ENCODE results near the gene CD44.

The CD44 gene

GRCh38 chr11:35185696-35186095 lies 46.7 kb downstream of the CD44 start:
- TF ChIP-seq CTCF (IDR thresholded peaks at IDR 0.05; ENCODE audit: insufficient read depth, low read length, poor library complexity, severe bottlenecking): no peak

GRCh38 chr11:35187996-35188395 lies 49.0 kb downstream of the CD44 start:
- TF ChIP-seq CTCF (IDR thresholded peaks at IDR 0.05; ENCODE audit: insufficient read depth, low read length, poor library complexity, severe bottlenecking): no peak
- Histone ChIP-seq H3K27me3 (replicated peaks; ENCODE audit: control insufficient read depth, insufficient read depth, low read length) (no peaks in the 10 kb centered on the region), H3K4me3 (replicated peaks; ENCODE audit: low read depth, low read length) (no peak overlapping the region), H3K36me3 (ENCODE audit: control insufficient read depth, insufficient read depth, low read length) (peaks cover 21% of the 10 kb centered on the region)
- no peak for DNase-seq (ENCODE audit: extremely low read depth, insufficient read length)

More at GRCh38 chr11:35185696-35186095, 46.7 kb downstream of the CD44 start:
- Histone ChIP-seq H3K36me3 (ENCODE audit: control insufficient read depth, insufficient read depth, low read length) (peaks cover 20% of the 10 kb centered on the region), H3K4me3 (replicated peaks; ENCODE audit: low read depth, low read length) (no peak overlapping the region), H3K27me3 (replicated peaks; ENCODE audit: control insufficient read depth, insufficient read depth, low read length) (no peaks in the 10 kb centered on the region)
- no peak for DNase-seq (ENCODE audit: extremely low read depth, insufficient read length)

GRCh38 chr11:35190804-35191348 lies 51.9 kb downstream of the CD44 start:
- no peak overlapping the region for H3K4me3 ChIP-seq (replicated peaks; ENCODE audit: low read depth, low read length)
- DNase-seq (ENCODE audit: extremely low read depth, insufficient read length): no peak
- H3K36me3 ChIP-seq (ENCODE audit: control insufficient read depth, insufficient read depth, low read length): peaks cover 15% of the 10 kb centered on the region
- no peaks in the 10 kb centered on the region for H3K27me3 ChIP-seq (replicated peaks; ENCODE audit: control insufficient read depth, insufficient read depth, low read length)
- TF ChIP-seq CTCF (IDR thresholded peaks at IDR 0.05; ENCODE audit: insufficient read depth, low read length, poor library complexity, severe bottlenecking): no peak

- no peak for TF ChIP-seq CTCF (IDR thresholded peaks at IDR 0.05; ENCODE audit: insufficient read depth, low read length, poor library complexity, severe bottlenecking)
- Histone ChIP-seq H3K4me3 (replicated peaks; ENCODE audit: low read depth, low read length) (no peak overlapping the region), H3K36me3 (ENCODE audit: control insufficient read depth, insufficient read depth, low read length) (peaks cover 15% of the 10 kb centered on the region), H3K27me3 (replicated peaks; ENCODE audit: control insufficient read depth, insufficient read depth, low read length) (no peaks in the 10 kb centered on the region)
- no peak for DNase-seq (ENCODE audit: extremely low read depth, insufficient read length)
Measured at GRCh38 chr11:35192347-35192746, 53.4 kb downstream of the CD44 start.

- Histone ChIP-seq H3K4me3 (replicated peaks; ENCODE audit: low read depth, low read length) (no peak overlapping the region), H3K27me3 (replicated peaks; ENCODE audit: control insufficient read depth, insufficient read depth, low read length) (no peaks in the 10 kb centered on the region), H3K36me3 (ENCODE audit: control insufficient read depth, insufficient read depth, low read length) (peaks cover 9% of the 10 kb centered on the region)
- no peak for TF ChIP-seq CTCF (IDR thresholded peaks at IDR 0.05; ENCODE audit: insufficient read depth, low read length, poor library complexity, severe bottlenecking)
- DNase-seq (ENCODE audit: extremely low read depth, insufficient read length): no peak
Measured at GRCh38 chr11:35193767-35194166, 54.8 kb downstream of the CD44 start.

- Histone ChIP-seq H3K36me3 (ENCODE audit: control insufficient read depth, insufficient read depth, low read length) (peaks cover 8% of the 10 kb centered on the region), H3K4me3 (replicated peaks; ENCODE audit: low read depth, low read length) (no peak overlapping the region), H3K27me3 (replicated peaks; ENCODE audit: control insufficient read depth, insufficient read depth, low read length) (no peaks in the 10 kb centered on the region)
- TF ChIP-seq CTCF (IDR thresholded peaks at IDR 0.05; ENCODE audit: insufficient read depth, low read length, poor library complexity, severe bottlenecking): no peak
- DNase-seq (ENCODE audit: extremely low read depth, insufficient read length): no peak
Measured at GRCh38 chr11:35197292-35197691, 58.3 kb downstream of the CD44 start.
